ENCODE results near the gene MORN1.

DNA sequence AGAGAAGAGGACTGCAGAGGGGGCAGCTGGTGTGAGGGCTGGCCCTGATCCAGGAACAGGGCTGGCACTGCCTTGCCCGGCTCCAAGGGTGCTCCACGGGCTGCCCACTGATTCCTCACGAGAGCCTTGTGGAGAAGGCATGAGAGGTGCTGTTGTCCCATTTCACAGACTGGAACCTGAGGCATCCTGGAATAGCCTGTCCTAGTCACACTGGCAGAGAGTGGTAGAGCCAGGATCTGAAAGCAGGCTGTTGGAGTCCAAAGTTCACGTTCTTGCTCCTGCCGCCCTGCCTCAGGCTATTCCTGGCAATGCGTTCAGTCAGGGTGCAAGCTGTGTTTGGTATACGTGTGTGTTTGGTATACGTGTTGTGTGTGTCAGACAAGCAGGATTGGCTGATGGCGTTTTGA lies 2.1 kb upstream of the MORN1 start:
- TF ChIP-seq, protein P1, sequence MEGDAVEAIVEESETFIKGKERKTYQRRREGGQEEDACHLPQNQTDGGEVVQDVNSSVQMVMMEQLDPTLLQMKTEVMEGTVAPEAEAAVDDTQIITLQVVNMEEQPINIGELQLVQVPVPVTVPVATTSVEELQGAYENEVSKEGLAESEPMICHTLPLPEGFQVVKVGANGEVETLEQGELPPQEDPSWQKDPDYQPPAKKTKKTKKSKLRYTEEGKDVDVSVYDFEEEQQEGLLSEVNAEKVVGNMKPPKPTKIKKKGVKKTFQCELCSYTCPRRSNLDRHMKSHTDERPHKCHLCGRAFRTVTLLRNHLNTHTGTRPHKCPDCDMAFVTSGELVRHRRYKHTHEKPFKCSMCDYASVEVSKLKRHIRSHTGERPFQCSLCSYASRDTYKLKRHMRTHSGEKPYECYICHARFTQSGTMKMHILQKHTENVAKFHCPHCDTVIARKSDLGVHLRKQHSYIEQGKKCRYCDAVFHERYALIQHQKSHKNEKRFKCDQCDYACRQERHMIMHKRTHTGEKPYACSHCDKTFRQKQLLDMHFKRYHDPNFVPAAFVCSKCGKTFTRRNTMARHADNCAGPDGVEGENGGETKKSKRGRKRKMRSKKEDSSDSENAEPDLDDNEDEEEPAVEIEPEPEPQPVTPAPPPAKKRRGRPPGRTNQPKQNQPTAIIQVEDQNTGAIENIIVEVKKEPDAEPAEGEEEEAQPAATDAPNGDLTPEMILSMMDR (IDR thresholded peaks at IDR 0.05; ENCODE audit: low read depth, low read length) = no peak
- no peak for TF ChIP-seq EZH2phosphoT487 (IDR thresholded peaks at IDR 0.05; ENCODE audit: low read depth)

Measured in OCI-LY3 (cell line).